Testis (tissue), 3 donors: ENCODE results near the gene N4BP3. TPM values are rescaled to one million over a fixed set of nuclear protein-coding genes. Genes with fewer than 3 reads are reported as not detected.
A peak's percentile ranks its signal among the peaks of the same experiment; 100 is the strongest.

ENCODE experiments used
- DNase-seq: peaks from one replicate; pipeline ENCODE4 v3.0.0-alpha.2; 2019
- H3K27ac ChIP-seq, 2 donors: fragments of 200-600 bp; sonication (generic); one replicate each; pipeline ENCODE4 v1.5.1; 2019
- H3K27me3 ChIP-seq: fragments of 200-600 bp; sonication (generic); one replicate; pipeline ENCODE4 v1.5.1; 2019
- H3K36me3 ChIP-seq: fragments of 200-600 bp; sonication (generic); one replicate; pipeline ENCODE4 v1.5.1; 2017; ENCODE audit warnings: low read depth; ENCODE audit errors: missing control alignments
- H3K4me1 ChIP-seq: fragments of 200-600 bp; sonication (generic); one replicate; pipeline ENCODE4 v1.5.1; 2019
- H3K4me3 ChIP-seq, 2 donors: fragments of 200-600 bp; sonication (generic); one replicate each; pipeline ENCODE4 v1.5.1; 2017 to 2019
- H3K9me3 ChIP-seq: fragments of 200-600 bp; sonication (generic); one replicate; pipeline ENCODE4 v1.5.1; 2017
- CTCF ChIP-seq, 3 experiments: fragments of 450-650 bp in 2 of 3; fragments of 200-600 bp in 1 of 3; sonication (generic) in 1 of 3; IDR thresholded peaks; one replicate each; pipeline ENCODE4 v1.5.1; 2016 to 2019; ENCODE audit warnings: antibody characterized with exemption in 3 of 3, mild to moderate bottlenecking in 2 of 3, moderate library complexity in 1 of 3
- POLR2A ChIP-seq: fragments of 450-650 bp; IDR thresholded peaks from one replicate; pipeline ENCODE4 v1.6.1; 2017; ENCODE audit warnings: antibody characterized with exemption, mild to moderate bottlenecking, moderate library complexity
- WGBS, 2 donors: methylation state at CpG; one replicate each; pipeline ENCODE4 v1.1.5; 2018; 5-methylcytosine and 5-hydroxymethylcytosine counted together
- intact Hi-C: fragments of 100-400 bp; cut with DNase I; formaldehyde crosslinking; loops from one replicate; pipeline ENCODE4 v1.15.1; 2023; ENCODE audit warnings: low total_unique reads
- polyA plus RNA-seq: library from polyadenylated mRNA; stranded (reverse); fragments of 350-450 nt; fragmentation: Illumina TruSeq; extraction: RNeasy Lipid Tissue Mini Kit (QIAGEN cat#74804); gene quantifications from one replicate; pipeline ENCODE4 v1.2.3, GENCODE V29; 2014; ENCODE audit warnings: low read depth, low replicate concordance; ENCODE audit not compliant: insufficient read depth
- total RNA-seq, 2 donors: library from RNA; depleted of rRNA; stranded (reverse); fragments of >200 nt; gene quantifications; one replicate each; pipeline ENCODE4 v1.2.3, GENCODE V29; 2016

N4BP3 gene
- total and polyA plus RNA-seq, 3 donors from 2014 or later, result 1.4 to 3.6 (median 3.2) TPM

- Histone ChIP-seq H3K36me3 (no peaks in the 10 kb centered on the region), H3K9me3 (no peaks in the 10 kb centered on the region), H3K27ac (no peak overlapping the region), H3K4me1 (peaks cover 8% of the 10 kb centered on the region), H3K4me3 (no peak overlapping the region), H3K27me3 (no peaks in the 10 kb centered on the region)
- no peak for DNase-seq
- 90 to 94% methylated on average over 9 to 27 of the region's 27 CpGs for WGBS, 2 donors
- TF ChIP-seq CTCF (IDR thresholded peaks at IDR 0.05) (no peak), POLR2A (no peak)
- intact Hi-C loops, result no loop called here
These were observed 6.7 kb downstream of the N4BP3 start for GRCh38 chr5:178119915-178120606.

- Histone ChIP-seq H3K4me3 (no peak overlapping the region), H3K9me3 (no peaks in the 10 kb centered on the region), H3K27ac (no peak overlapping the region), H3K4me1 (peaks cover 8% of the 10 kb centered on the region), H3K36me3 (no peaks in the 10 kb centered on the region), H3K27me3 (no peaks in the 10 kb centered on the region)
- DNase-seq, result peak; percentile 85
- 30 to 40% methylated on average over 17 to 28 of the region's 29 CpGs for WGBS, 2 donors
- intact Hi-C loops, result no loop called here
- TF ChIP-seq POLR2A (no peak), CTCF (IDR thresholded peaks at IDR 0.05) (peak in 2 of 3 experiments; percentile 2 to 17)
These were observed 7.5 kb downstream of the N4BP3 start for GRCh38 chr5:178120607-178121357.

GRCh38 chr5:178121391-178122276 lies 8.3 kb downstream of the N4BP3 start:
- DNase-seq, result peak; percentile 41
- TF ChIP-seq POLR2A (no peak), CTCF (IDR thresholded peaks at IDR 0.05) (no peak)
- no peak overlapping the region for H3K27ac ChIP-seq

GRCh38 chr5:178122346-178122745 lies 9.0 kb downstream of the N4BP3 start:
- Histone ChIP-seq H3K36me3 (no peaks in the 10 kb centered on the region), H3K9me3 (no peaks in the 10 kb centered on the region), H3K4me3 (no peak overlapping the region), H3K4me1 (peaks cover 8% of the 10 kb centered on the region), H3K27ac (no peak overlapping the region), H3K27me3 (no peaks in the 10 kb centered on the region)
- no peak for TF ChIP-seq CTCF (IDR thresholded peaks at IDR 0.05)
- TF ChIP-seq POLR2A, result no peak
- 71 to 77% methylated on average over 3 to 5 of the region's 5 CpGs for WGBS, 2 donors
- intact Hi-C loops, result no loop called here
- no peak for DNase-seq

More at GRCh38 chr5:178121391-178122276, 8.3 kb downstream of the N4BP3 start:
- Histone ChIP-seq H3K9me3 (no peaks in the 10 kb centered on the region), H3K36me3 (no peaks in the 10 kb centered on the region), H3K4me3 (no peak overlapping the region), H3K4me1 (peaks cover 8% of the 10 kb centered on the region), H3K27me3 (no peaks in the 10 kb centered on the region)
- 44 to 56% methylated on average over 15 to 38 of the region's 38 CpGs for WGBS, 2 donors
- intact Hi-C loops, result no loop called here
